GM21576 (cell line): ENCODE results near the gene SPDYA.

Experiments used
- ATAC-seq: cut with Tn5 transposase; IDR thresholded peaks from one replicate; pipeline ENCODE4 v1.9.1; 2021; ENCODE audit warnings: mild to moderate bottlenecking, moderate library complexity; ENCODE audit not compliant: unreplicated experiment

SPDYA gene

DNA sequence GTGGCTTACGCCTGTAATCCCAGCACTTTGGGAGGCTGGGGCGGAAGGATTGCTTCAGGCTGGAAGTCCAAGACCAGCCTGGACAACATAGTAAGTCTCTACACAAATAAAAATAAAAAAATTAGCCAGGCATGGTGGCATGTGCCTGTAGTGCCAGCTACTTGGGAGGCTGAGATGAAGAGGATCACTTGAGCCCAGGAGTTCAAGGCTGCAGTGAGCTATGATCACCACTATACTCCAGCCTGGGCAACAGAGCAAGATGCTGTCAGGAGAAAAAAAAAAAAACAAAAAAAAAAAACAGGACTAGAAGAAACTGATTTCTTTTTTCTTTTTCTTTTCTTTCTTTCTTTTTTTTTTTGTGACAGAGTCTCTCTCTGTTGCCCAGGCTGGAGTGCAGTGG, 13.6 kb downstream of the SPDYA start:
- no peak for ATAC-seq

DNA sequence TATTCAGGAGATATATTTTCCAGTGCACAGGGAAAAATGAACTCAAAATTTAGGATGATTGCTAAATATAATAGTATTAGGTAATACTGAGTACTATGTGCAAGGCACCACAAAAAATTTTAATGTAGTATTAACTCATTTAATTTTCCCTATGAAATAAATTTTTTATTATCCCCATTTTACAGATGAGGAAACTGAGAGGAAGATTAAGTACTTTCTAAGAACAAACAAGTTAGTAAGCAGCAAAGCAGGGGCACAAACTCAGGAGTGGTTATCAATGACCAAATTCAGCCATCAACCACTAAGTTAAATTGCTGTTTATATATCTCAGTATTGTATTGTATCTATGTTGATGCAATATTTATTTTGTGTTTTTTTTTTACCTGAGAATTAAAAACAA, 14.2 kb downstream of the SPDYA start:
- no peak for ATAC-seq

DNA sequence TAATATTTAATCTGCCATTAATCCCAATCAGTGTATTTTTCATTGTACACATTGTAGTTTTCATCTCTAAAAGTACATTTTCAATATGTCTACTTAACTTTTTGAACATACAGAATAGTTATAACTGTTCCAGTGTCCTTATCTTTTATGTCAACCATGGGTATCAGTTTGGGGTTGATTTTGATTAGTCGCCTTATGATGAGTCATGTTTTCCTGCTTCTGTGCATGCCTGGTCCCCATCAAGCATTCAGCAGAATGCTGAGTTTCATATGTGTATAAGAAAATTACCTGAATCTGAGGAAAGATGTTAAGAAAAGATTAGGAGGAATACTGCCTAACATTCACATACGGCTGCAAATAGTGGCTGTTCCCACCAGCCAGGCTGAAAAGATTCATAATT, 17.7 kb downstream of the SPDYA start:
- ATAC-seq, result no peak

DNA sequence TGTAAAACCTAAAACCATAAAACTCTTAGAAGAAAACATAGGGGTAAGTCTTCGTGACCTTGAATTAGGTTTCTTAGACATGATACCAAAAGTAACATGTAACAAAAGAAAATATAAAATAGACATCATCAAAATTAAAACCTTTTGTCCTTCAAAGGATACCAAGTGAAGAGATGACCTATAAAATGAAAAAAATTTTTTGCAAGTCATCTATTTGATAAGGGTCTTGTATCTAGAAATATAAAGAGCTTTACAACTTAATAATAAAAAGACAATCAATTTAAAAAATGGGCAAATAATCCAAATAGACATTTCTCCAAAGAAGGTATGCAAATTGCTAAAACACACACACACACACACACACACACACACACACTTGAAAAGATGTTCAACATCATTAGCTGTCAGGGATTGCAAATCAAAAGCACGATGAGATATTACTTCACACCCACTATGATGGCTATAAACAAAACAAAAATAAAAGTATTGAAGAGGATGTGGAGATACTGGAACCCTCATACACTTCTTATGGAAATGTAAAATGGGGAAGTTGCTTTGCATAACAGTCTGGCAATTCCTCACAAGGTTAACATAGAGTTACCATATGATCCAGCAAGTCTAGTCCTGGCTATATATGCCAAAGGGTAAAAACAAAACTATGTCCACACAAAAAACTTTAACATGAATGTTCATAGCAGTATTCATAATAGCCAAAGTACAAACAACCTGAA, 23.3 kb downstream of the SPDYA start:
- ATAC-seq, result no peak

DNA sequence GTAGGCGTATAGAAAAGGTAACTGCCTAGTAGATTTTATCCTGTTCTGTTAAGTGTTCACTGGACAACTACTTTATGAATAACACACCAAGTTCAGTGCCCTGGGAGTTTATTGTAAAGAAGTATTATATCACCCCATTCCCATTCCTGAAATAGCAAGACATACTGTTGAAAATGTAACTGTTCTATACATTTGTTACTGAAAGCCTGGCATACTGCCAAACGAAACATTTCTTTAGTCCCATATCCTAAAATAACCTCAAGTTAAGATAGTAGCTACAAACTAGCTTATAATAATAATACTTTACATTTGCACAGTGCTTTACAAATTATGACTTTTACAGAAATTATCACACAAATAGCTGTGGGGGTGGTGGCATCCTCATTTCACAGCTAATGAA, 25.1 kb downstream of the SPDYA start:
- ATAC-seq, result no peak

DNA sequence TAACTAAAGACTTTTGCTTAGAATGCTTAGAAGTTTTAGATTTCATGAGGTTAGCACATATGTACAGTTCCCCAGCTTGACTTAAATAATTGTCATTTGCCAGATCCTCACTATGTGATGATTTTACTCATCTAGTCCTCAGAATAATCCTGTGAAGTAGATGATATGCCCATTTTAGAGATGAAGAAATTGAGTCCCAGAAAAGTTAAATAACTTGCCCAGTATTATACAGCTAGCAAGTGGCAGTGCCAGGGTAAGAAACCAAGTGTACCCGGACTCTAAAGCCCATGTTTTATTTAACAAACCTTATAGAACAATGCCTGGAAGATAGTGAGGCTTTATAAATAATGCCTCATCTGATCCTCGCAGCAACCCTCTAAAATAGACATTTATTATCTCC, 28.3 kb downstream of the SPDYA start:
- ATAC-seq, result no peak

DNA sequence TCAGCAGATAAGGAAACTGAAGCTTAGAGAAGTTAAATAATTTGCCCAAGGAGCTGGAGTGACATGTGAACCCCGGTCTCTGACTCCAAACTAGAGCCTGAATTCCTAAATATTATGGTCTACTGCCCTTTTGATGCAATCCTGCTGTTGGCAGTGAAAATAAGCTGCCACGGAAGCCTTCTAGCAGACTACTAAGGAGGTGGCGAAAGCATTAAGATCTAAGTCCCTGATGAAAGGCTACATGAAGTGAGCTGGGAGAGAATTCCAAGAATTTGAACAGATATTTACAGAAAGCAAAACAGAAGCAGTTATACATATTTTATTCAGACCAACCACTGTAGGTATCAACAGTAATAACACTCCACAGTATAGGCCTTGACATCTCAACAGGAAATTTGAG, 31.4 kb downstream of the SPDYA start:
- no peak for ATAC-seq

DNA sequence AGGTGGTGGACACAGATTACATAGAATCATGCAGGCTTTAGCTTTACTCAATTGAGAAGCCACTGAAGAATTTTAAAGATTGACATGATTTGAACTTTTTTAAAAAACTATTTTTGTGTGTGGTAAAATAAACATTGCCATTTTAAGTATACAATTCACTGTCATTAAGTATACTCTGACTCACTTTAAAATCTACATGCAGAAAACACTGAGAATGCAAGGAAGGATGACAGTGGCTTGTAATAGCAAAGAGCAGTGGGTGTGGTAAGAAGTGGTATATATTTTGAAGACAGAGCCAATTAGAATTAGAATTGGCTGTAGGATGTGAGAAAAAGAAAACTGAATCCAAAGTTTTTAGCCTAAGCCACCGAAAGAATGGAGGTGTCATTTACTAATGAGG, 44.6 kb downstream of the SPDYA start:
- no peak for ATAC-seq

DNA sequence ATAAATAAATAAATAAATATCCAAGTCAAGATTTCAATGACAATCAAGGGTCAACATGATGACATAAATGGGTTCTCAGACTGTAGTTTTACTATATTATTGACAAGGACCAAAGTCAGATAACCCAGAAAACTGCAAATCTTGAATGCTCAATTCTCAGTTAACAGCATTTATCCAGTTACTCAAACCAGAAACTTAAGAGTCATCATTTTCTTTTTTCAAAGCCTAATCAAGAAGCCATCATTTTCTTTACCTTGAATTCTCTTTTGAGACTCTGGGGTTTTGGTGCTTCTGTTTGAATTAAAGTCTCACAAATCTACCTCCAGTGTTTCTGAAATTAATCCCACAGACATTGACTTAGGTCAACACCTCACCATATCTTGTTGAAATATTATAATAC, 45.3 kb downstream of the SPDYA start:
- no peak for ATAC-seq

DNA sequence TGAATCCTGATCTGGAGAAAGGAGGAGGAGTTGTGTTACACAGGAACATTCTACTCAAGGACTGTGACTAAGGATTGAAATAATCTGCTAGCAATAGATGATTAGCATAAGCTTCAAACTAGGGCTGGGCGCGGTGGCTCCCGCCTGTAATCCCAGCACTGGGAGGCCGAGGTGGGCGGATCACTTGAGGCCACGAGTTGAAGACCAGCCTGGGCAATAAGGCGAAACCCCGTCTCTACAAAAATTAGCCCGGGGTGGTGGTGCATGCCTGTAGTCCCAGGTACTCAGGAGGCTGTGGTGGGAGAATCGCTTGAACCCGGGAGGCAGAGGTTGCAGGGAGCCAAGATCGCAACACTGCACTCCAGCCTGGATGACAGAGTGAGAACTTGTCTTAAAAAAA, 58.0 kb downstream of the SPDYA start:
- no peak for ATAC-seq

DNA sequence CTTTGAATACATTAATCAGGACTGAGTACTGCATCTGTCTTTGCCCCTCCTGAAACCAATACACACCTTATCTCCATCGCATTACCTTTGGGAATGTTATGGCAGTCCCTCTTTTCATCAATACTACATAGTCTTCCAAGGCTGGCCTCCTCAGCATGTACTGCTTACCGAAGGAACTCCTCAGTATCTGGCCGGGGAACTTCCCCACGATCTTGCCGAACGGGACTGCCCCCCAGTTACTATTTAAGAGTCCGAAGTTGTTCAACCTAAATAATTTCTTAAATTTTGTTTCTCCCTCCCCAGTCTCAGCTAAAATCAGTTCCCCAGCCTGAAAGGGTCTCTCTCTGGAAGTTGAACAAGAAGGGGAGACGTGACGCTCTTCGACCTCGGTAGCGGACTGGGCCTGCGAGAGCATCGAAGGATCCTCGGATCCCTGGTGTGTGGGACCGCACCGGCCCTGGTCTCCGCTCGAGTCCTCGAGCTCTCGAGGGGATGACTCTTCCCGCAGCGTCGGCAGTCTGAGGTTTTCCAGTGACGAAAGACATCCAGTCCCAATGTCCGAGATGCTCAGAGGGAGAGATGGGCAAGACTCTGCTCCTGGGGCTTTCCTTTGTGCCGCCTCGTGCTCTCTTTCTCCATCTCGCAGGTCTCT, 59.0 kb downstream of the SPDYA start:
- ATAC-seq, result peak; percentile 24

DNA sequence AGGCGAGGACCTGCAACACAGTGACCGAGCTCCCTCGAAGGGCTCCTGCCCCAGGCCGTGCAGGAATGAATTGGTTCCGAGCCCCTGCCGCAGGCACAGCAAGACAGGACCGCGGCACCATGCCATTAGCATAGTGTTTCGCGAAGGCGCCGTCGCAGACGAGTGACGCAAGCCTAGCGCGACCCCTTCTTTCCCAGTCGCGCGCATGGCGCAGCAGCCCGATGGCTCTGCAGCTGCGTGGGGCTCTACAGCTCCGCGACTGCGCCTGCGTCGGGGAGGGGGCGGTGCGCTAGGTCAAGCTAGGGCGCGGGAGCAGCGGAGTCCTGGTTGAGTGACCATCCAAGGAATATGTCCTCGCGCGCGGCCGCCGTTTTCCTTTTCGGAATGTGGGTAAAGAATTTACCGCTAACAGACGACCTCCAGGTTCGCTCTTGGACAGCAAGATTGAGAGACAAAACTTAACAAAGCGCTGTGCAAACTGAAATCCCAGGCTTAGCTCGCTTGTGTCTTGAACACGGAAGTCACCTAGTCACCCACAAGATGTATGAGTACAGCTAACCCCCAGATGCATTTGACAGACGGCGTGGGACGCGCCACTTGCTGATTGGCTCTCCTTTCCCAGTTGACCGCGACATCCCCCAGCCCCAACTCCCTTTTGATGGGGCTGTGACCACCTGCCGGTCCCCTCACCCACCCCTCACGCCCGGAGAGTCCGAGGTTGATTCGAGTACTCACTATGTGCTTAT, 59.7 kb downstream of the SPDYA start, which contains the start of gene TRMT61B:
Gene TRMT61B, minus strand, starts transcription at position 164 of the 746 bp plus-strand sequence. Its CDS starts 32 bp downstream, at position 132.
- peak; percentile 93 for ATAC-seq

DNA sequence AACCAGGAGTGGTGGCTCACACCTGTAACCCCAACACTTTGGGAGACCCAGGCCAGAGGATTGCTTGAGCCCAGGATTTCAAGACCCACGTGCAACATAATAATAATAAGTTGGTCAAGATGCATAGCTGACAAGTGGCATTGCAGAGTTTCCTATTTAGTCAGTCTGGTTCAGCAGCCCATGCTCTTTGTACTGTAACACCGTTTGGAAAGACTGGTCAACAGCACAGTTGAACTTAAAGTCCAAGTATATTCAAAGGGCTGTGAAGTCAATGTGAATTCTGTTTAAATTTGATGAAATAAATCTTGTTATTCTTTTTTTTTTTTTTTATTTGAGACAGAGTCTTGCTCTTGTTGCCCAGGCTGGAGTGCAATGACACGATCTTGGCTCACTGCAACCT, 61.0 kb downstream of the SPDYA start:
- no peak for ATAC-seq

DNA sequence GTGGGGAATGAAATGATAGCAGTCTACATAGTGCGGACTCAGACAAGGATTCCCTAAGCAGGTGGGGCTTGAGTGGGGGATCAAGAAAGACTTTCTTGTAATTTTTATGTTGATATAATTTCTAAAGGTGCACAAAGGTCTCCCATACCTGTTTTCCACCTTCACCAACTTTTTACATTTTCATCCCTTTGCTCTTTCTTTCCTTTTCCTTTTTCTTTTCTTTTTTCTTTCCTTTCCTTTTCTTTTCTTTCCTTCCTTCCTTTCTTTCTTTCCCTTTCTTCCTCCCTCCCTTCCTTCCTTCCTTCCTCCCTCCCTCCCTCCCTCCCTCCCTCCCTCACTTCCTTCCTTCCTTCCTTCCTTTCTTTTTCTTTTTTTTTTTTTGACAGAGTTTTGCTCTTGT, 69.6 kb downstream of the SPDYA start:
- no peak for ATAC-seq

DNA sequence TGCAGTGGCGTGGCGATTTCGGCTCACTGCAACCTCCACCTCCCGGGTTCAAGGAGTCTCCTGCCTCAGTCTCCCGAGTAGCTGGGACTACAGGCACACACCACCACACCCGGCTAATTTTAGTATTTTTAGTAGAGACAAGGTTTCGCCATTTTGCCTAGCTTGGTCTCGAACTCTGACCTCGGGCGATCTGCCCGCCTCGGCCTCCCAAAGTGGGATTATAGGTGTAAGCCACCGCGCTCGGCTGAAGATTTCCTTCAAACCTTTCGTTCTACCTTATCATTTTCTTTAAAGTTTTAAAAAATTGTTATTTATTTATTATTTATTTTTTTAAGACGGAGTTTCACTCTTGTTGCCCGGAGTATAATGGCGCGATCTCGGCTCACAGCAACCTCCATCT, 82.9 kb downstream of the SPDYA start:
- no peak for ATAC-seq

DNA sequence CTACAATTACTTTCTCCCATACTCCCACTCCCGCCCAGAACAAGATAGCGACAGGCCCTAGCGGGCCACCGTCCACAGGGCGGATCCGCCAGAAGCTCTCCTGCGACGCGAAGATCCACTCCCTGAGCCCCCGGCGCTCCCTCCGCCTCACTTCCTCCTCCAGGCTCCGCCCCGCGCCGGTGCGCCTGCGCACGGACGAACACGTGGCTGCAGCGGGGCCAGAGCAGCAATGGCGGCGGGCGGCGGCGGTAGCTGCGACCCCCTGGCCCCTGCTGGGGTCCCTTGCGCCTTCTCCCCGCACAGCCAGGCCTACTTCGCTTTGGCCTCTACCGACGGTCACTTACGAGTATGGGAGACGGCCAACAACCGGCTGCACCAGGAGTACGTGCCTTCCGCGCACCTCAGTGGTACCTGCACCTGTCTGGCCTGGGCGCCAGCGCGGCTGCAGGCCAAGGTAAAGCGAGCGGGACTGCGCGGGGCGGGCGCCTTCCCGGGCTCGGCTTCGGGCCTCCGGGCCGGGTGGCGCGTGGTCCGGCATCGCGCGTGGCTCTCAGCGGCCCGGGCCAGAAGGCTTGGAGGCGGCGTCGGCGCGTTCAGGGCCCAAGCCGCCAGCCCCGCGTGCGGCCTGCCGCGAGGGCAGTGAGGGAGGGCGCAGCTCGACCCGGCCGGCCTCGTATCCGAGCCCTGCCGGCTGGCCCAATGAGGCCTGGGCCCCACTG, 84.0 kb downstream of the SPDYA start, which contains the start of gene WDR43:
Gene WDR43, plus strand, starts transcription at position 198 of the 719 bp plus-strand sequence. Its CDS starts 32 bp downstream, at position 230.
- ATAC-seq, result peak; percentile 82

DNA sequence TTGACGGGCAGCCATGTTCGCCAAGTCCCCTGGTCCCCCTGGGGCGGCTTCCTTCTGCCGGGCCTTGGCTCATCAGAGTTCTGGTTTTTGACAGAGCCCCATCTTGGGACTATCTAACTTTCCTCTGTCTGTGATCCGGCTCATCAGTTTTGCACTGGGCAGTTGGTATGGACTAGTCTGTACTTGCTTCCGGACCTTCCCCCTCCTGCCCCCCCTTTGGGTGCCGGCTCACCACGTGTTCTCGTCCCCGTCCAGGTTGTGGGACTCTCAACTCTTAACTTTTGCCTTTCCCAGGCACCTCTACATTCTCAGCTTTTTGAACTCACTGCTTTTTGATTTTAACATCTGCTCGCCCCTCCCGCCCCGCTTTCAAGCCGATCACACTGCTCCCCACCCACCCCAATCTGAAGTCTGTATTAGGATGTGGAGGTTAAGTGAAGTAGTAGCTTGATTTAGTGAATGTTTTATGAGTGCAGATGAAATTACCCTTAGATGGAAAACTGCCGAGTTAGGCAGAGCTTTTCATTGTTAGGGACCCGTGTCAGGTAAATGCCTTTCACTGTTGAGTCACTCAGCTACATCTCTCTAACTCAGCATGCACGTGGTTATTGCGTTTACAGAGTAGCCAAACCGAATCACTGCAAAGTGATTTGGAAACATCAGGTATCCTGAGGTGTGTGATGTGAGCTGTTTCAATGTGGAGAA, 84.7 kb downstream of the SPDYA start:
- ATAC-seq, result peak; percentile 19

DNA sequence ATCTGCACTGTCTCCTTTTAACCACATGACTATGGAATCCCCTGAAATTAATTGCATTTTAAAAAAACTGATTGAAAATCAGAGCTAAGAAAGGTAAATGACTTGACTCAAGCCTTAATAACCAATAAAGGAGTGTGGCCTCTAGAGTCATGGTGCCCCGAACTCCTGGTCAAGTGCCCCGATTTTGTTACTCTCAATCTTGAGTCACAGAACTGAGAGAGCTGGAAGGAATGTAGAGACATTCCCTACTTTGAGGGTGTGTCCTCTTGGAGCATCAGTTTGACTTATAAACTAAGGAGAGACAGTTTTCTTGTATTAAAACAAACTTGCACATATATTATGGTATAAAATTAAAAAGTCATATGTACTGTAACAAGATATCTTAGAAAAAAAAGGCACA, 86.3 kb downstream of the SPDYA start:
- ATAC-seq, result no peak

DNA sequence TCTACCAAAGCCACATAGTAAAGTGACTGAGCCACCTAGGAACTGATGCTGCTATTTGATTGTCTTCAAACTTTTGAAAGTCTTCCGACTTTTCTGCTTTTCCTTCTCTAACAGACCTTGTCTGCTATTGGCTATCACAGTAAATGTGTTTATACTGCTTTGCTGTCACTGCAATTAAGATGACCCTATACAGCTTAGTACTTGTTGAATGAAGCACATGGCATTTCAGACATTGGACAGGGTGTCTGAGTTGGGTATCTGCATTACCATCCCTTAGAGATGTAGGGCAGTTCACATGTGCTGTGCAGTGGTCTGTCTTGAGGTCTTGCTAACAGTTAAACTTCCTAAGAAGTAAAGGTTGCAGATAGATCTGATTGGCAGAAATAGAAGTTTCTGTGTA, 87.4 kb downstream of the SPDYA start:
- no peak for ATAC-seq
